RWPE2 (cell line): Measurements from ENCODE around the gene PLXNC1.

Experiments
- ATAC-seq: fragments of 200-7000 bp; cut with Tn5 transposase; 3 replicates; pipeline ENCODE4 v1.9.1; 2021; ENCODE audit warnings: low read depth
- DNase-seq: peaks from one replicate; pipeline ENCODE4 v3.0.0-alpha.2; 2020; ENCODE audit warnings: low spot score
- H3K27ac ChIP-seq: fragments of 450-650 bp; 2 replicates; pipeline ENCODE4 v1.5.1; 2017; ENCODE audit warnings: mild to moderate bottlenecking; ENCODE audit not compliant: poor library complexity, severe bottlenecking
- H3K27me3 ChIP-seq: fragments of 250-450 bp; sonication (Bioruptor Pico); 2 replicates; pipeline ENCODE4 v1.5.1; 2021; ENCODE audit warnings: mild to moderate bottlenecking, moderate library complexity; ENCODE audit not compliant: insufficient read depth, poor library complexity, severe bottlenecking
- H3K36me3 ChIP-seq: fragments of 250-450 bp; sonication (Bioruptor Pico); 2 replicates; pipeline ENCODE4 v1.5.1; 2020; ENCODE audit warnings: low read depth, mild to moderate bottlenecking, moderate library complexity
- H3K4me1 ChIP-seq: fragments of 250-450 bp; sonication (Bioruptor Pico); 2 replicates; pipeline ENCODE4 v1.5.1; 2021; ENCODE audit warnings: mild to moderate bottlenecking, moderate library complexity; ENCODE audit not compliant: insufficient read depth, poor library complexity, severe bottlenecking
- H3K4me3 ChIP-seq: fragments of 250-450 bp; sonication (Bioruptor Pico); 2 replicates; pipeline ENCODE4 v1.5.1; 2021; ENCODE audit warnings: mild to moderate bottlenecking, moderate library complexity; ENCODE audit not compliant: severe bottlenecking
- H3K9me3 ChIP-seq: fragments of 250-450 bp; sonication (Bioruptor Pico); 2 replicates; pipeline ENCODE4 v1.5.1; 2021; ENCODE audit warnings: mild to moderate bottlenecking, moderate library complexity; ENCODE audit not compliant: severe bottlenecking
- TF ChIP-seq, protein P1 (sequence below): fragments of 450-650 bp; IDR thresholded peaks from one replicate; pipeline ENCODE4 v1.5.1; 2017; ENCODE audit warnings: mild to moderate bottlenecking, moderate library complexity; ENCODE audit not compliant: poor library complexity, severe bottlenecking

PLXNC1 gene

DNA sequence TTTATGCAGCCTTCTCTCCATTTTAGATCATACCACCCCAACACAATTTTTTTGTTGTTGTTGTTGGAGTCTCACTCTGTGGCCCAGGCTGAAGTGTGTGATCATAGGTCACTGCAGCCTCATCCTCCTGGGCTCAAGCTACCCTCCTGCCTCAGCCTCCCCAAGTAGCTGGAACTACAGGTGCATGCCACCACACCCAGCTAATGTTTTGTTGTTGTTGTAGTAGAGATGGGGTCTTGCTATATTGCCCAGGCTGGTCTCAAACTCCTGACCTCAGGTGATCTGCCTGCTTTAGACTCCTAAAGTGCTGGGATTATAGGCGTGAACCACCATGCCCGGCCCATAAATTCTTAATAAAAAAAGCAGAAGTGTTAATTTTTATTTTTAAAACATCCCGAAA, 111.6 kb downstream of the PLXNC1 start:
- no peak overlapping the region for H3K4me3 ChIP-seq
- no peak for DNase-seq

DNA sequence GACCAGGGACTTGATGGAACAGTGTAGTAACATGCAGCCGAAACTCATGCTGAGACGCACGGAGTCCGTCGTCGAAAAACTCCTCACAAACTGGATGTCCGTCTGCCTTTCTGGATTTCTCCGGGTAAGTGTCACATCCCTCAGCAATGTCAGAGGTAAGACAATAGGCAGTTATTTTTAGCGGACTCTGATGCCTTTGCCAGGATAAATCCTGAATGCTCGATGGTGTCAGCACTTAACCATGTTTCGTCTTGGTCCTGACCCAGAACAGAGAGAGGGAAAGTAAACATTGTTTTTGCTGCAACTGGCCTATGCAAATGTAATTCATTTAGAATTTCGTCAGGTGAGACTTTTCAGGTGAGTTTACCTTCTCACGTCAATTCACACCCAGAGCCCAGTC, 112.3 kb downstream of the PLXNC1 start:
- Histone ChIP-seq H3K4me1 (peaks cover 6% of the 10 kb centered on the region), H3K4me3 (no peak overlapping the region), H3K9me3 (no peaks in the 10 kb centered on the region), H3K36me3 (no peaks in the 10 kb centered on the region), H3K27me3 (no peaks in the 10 kb centered on the region), H3K27ac (no peak overlapping the region)
- no peak for ATAC-seq
- no peak for DNase-seq
- TF ChIP-seq, protein P1, sequence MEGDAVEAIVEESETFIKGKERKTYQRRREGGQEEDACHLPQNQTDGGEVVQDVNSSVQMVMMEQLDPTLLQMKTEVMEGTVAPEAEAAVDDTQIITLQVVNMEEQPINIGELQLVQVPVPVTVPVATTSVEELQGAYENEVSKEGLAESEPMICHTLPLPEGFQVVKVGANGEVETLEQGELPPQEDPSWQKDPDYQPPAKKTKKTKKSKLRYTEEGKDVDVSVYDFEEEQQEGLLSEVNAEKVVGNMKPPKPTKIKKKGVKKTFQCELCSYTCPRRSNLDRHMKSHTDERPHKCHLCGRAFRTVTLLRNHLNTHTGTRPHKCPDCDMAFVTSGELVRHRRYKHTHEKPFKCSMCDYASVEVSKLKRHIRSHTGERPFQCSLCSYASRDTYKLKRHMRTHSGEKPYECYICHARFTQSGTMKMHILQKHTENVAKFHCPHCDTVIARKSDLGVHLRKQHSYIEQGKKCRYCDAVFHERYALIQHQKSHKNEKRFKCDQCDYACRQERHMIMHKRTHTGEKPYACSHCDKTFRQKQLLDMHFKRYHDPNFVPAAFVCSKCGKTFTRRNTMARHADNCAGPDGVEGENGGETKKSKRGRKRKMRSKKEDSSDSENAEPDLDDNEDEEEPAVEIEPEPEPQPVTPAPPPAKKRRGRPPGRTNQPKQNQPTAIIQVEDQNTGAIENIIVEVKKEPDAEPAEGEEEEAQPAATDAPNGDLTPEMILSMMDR, result no peak

More for the DNA sequence above, 111.6 kb downstream of the PLXNC1 start:
- TF ChIP-seq, protein P1, result no peak
- H3K27ac ChIP-seq, result no peak overlapping the region
- H3K4me1 ChIP-seq, result peaks cover 6% of the 10 kb centered on the region
- no peak for ATAC-seq
- no peaks in the 10 kb centered on the region for H3K9me3 ChIP-seq
- no peaks in the 10 kb centered on the region for H3K36me3 ChIP-seq
- H3K27me3 ChIP-seq, result no peaks in the 10 kb centered on the region

DNA sequence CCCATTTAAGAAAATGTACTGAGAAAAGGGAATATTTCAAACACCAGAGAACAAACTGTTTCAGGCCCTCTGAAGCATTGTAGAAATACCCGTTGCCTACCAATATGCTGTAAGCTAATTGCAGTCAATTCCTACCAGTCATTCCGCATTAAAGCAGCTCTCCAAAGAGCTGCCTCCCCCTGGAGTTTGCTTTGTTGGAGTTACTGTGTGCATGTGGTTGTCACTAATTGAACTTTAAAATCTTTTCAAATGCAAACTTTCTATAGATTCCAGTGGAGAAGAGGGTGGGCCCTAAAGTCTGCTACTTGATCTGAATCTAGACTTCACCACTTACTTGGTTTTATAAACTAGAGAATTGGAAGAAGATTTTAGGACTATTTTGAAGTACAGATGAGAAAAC, 112.7 kb downstream of the PLXNC1 start:
- no peak for ATAC-seq
- TF ChIP-seq, protein P1, result no peak

DNA sequence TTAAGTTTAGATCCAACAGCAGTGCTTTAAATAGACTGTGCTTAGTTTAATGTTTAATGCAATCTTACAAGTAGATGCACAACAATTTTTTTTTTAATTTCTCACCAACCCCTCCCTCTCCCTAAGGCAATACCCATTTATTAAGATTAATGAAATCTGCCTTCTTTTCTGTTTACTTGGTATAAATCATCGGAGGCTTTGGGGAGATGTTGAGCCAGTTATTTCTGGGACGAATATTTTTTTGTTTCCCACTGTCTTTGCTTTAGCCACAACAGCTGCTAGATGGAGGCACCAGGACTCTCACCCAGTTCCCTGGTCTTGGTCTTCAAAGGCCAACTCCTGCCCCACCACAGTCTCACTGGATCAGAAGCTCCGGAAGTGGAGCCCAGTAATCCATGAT, 113.4 kb downstream of the PLXNC1 start:
- H3K36me3 ChIP-seq, result no peaks in the 10 kb centered on the region
- H3K27ac ChIP-seq, result no peak overlapping the region
- no peaks in the 10 kb centered on the region for H3K9me3 ChIP-seq
- ATAC-seq, result no peak
- H3K4me1 ChIP-seq, result peaks cover 6% of the 10 kb centered on the region
- H3K27me3 ChIP-seq, result no peaks in the 10 kb centered on the region
- TF ChIP-seq, protein P1, result no peak
- no peak for DNase-seq
- peak overlapping the region; percentile 31 for H3K4me3 ChIP-seq

More for the DNA sequence above, 112.7 kb downstream of the PLXNC1 start:
- peaks cover 6% of the 10 kb centered on the region for H3K4me1 ChIP-seq
- H3K27me3 ChIP-seq, result no peaks in the 10 kb centered on the region
- H3K9me3 ChIP-seq, result no peaks in the 10 kb centered on the region
- H3K36me3 ChIP-seq, result no peaks in the 10 kb centered on the region
- no peak overlapping the region for H3K4me3 ChIP-seq
- no peak overlapping the region for H3K27ac ChIP-seq
- no peak for DNase-seq

DNA sequence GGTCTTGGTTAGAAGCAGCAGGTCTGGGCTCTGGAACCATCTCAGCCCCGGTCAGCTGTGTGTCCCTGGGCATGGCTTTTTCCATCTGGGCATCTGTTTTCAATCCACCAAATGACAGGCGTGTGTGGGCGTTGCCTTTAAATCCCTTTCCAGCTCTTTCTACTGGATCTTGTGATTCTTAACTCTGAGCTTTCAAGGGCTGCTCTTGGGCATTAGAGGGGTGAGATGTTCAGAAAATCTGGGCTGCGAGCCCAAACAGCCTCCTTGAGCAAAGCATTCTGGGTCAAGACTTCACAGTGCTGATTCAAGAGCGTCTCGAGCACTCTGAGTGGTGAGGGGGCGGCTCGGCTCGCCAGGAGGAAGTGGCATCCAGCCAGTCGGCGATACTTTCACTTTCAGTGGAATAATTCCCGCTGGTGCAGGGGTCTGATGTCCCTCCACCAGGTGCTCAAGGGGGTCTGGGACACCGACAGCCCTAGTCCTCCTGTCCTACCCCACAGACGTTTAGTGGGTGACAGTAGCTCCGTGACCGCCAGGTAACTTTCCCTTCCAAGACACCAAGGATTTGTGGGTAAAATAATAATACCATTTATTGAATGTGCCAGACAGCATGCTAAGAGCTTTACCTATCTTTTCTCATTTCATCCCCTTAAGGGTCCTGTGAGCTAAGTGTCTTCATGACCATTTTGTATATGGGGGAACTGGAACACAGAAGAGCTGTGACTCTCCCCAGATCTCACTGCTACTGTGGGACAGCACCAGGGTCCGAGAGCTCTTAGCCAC, 114.0 kb downstream of the PLXNC1 start:
- H3K9me3 ChIP-seq, result no peaks in the 10 kb centered on the region
- H3K36me3 ChIP-seq, result no peaks in the 10 kb centered on the region
- no peaks in the 10 kb centered on the region for H3K27me3 ChIP-seq
- H3K4me3 ChIP-seq, result peak overlapping the region; percentile 31
- H3K4me1 ChIP-seq, result peaks cover 6% of the 10 kb centered on the region
- peak; percentile 82 for ATAC-seq
- DNase-seq, result no peak
- H3K27ac ChIP-seq, result no peak overlapping the region
- TF ChIP-seq, protein P1, result no peak
